ENCODE measurements around the gene ANO1.

Gene ANO1

DNA sequence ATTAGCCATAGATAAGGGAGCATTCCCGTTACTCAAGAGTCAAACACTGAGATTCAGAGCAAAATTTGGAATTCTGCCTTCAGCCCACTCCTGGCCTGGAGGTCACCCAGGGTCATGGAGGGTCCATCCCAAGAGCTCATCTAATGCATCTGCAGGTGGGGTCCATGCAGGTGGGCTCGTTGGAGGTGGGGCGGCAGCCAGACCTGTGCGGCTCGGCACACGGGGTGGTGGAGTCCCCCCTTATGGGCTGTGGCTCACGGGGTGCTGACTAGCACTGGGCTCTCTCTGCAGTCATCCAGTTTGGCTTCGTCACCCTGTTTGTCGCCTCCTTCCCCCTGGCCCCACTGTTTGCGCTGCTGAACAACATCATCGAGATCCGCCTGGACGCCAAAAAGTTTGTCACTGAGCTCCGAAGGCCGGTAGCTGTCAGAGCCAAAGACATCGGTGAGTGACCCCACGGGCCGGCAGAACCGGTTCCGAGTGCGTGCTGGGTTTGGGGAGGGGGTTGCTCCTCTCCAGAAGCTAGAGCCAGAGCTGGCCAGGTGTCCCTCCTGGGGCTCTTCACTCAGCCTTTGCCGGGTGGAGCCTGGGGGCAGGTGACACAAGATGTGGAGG, 92.6 kb downstream of the ANO1 start:
- DNase-seq = no peak

DNA sequence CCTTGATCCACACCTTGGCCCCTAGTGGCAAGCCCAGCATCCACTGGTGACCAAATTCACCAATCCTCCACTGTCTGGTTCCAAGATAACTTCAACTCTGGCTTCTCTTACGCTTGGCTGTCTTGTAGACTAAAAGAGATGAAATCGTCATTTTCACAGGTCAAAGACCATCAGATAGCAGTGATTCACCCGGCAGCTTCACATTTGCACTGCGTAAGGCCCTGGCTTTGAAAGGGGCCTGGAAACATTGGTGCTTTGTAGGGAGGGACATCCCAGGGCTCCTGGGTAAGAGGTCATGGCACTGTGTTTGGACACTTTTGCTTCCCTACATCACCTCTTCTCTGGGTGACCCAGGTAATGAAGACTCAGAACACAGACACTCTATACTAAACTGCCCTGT, 94.9 kb downstream of the ANO1 start:
- DNase-seq = no peak

DNA sequence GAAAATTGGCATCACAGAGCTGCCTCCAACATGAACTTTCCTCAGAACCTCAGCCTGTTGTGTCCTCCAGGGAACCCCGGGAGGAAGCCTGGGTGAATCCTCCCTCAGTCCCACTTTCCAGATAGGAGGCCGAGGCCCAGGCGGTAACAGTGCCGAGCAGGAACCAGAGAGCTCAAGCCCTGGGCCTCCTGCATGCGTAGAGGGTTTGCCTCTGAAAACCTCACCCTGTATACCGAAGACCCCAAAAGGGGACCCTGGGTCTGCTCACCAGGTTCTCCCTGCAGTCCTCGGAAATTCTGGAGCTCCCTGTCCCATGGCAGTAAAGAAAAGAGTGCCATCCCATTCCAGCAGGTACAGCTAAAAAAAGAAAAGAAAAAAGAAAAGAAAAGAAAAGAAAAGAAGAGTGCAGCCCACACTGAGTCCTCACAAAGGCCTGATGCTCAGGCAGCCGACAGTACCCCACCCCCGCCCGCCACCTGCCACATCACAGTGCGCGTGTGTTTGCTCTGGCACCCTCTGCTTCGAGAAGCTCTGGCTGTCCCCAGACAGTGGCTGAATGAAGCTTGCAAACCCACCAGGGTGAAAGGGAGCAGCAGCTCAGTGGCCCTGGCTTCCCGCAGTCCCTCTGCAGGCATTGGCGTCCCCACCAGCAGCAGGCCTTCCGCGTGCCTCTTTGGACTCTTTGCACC, 96.6 kb downstream of the ANO1 start:
- DNase-seq = no peak

DNA sequence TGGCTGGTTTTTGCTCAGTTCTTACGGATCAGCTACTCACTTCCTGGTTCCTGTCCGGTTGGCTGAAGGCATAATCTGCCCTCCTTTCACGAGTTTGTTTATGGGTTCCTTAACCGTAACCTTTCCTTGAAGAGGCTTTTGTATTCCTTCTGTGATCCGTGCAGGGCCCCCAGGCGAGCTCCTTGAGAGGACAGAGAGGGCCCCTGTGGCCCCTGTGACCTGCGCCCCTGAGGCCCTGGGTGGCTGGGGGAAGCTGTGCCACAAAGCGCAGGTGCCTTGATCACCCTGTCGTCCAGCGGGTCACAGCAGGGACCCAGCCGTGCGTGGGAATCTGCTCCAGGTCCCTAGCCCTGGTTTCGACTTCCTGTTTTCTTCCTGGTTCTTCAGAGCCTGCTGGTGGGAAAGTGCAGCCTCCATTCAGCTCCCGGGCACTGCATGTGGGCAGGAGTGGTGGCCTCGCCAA, 97.2 kb downstream of the ANO1 start:
- no peak for DNase-seq

DNA sequence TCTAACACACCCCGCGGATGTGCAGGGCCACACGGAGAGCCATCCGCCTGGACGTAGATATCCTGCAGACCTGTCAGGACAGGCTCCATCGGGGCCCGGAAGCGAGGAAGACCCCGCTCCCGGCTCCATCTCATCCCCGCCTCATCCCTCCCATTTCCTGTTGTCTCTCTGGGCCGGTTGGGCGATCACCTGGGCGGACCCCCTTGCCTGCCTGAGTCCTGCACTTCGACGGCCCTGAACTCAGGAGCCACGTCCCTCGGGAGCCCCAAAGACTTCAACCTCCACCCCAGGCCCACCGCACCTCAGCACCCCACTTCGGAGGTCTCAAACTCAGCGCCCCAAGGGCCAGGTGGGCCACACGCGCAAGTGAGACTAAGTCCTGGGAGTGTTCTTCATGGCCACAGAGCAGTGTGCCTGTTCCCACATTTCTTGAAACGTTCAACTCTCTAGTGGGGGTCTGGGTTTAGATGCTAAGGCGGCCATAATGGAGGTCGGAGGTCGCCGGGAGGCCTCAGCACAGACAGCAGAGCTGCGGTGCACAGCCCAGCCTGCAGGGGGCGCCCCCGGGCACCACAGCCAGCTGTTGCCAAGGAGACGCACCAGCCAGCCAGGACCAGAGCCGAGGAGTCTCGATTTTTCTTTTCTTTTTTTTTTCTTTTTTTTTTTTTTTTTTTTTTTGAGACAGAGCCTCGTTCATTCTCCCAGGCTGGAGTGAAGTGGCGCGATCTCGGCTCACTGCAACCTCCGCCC, 99.0 kb downstream of the ANO1 start:
- DNase-seq = no peak

DNA sequence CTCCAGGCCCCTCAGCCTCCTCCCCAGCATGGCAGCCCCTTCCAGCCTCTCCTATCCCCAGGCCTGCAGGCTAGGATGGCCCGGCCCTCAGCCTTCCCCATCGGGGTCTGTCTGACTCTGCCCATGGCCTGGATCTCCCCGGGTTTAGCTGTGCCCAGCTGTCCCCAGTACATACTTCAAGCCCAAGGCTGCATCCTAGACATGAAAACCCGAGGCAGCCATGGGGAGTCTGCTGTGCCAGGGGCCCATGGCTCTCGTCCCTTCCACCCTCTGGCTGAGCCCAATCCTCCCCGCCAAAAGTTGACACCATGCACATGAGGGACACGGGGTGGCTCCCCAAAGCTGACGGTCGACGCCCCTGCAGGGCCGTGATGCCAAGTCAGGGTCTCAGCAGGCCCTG, 102.8 kb downstream of the ANO1 start:
- no peak for DNase-seq

DNA sequence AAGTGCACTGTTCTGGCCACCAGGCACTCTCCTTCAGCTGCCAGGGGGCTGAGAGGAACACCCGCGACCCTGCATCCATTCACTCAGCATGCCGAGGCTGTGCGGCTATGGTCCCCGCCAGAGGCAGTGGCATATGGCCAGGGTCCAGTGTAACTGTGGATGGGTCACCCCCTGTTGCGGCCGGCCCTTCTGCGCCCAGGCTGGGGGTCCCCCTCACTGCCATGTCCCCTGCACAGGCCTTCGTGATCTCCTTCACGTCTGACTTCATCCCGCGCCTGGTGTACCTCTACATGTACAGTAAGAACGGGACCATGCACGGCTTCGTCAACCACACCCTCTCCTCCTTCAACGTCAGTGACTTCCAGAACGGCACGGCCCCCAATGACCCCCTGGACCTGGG, 104.1 kb downstream of the ANO1 start:
- no peak for DNase-seq

DNA sequence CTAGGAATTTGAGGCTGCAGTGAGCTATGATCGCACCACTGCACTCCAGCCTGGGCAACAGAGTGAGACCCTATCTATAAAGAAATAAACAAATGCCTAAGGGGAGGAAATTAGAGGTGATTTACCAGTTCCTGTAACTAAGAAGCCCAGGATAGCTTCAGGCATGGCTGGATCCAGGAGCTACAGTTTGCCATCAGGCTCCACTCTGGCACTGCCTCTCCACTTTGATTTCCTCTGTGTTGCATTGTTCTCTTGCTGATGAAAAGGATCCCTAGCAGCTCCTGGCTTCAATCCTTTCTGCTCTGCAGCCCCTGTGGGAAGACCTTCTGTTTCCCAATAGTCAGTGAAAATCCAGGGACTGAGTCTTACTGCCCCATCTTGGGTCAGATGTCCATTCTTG, 104.9 kb downstream of the ANO1 start:
- DNase-seq = no peak

DNA sequence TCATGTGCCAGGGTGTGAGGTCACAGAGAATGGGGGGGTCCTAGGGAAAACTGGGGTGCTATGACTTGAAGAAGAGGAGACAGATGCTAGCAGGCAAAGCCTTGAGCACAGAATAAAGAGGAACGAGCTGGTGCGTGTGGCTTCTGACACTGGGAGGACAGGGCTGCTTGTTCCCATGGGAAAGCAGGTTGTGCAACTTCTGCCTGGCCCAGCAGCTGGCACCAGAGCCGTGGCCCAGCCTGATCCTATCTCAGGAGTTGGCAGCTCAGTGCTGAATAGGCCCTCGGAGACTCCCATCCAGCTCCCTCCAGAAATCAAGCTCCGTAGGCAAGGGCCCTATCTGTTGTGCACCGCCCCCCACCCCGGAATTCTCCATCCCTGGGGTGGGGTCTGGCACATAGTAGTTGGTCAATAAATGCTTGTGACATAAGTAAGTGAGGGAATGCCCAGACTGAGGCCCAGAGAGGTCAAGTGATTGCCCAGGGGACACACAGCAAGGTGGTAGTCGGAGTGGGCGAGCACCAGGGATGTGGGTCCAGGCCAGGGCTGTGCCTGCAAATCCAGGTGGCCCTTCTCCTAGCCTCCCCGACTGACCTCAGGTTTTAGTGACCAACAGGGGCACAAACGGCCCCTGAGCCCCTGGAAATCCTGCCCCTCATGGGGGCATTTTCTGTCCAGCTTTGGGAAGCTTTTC, 105.5 kb downstream of the ANO1 start:
- no peak for DNase-seq

DNA sequence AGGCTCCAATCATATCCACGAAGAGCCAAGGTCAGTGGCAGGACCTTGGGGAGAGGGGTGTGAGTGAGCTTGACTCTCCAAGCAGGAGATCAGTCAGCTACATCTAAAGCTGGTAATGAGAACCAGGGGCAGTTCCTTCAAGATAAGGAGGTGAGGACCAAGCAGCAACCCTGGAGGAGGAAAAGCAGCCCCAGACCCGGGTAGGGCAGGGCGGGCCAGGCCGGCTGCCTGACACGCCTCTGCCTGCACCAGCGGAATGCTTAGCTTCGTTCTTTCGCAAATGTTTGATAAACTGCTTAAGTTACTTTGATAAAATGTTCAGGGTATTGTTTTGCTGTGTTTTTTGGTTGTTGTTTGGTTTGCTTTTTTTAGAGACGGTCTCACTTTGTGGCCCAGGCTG, 106.3 kb downstream of the ANO1 start:
- DNase-seq = no peak

DNA sequence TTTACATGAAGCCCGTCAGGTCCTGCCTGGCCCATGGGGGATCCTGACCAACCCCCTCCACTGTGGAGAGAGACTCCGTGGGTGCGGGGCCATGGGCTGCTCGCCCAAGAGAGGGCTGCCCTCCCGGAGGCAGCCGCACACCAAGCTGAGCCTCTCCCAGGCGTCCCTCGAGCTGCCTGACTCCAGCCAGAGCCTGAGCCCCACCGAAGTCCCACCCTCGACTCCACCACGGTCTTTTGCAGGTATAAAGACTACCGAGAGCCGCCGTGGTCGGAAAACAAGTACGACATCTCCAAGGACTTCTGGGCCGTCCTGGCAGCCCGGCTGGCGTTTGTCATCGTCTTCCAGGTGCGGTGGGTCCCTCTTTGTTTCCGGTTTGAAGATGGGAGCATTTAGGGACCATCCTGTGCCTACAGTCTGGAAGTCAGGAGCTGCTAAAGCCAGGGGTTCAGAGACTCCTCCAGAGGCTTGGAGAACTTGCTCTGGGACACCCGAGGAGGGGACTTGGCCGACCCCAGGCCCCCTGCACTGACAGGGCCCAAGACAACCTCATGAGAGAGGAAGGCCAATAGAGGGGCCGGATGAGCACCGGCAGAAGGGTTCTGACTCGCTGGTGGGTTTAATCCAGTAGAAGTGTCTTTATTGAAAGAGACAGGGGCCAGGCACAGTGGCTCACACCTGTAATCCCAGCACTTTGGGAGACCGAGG, 107.4 kb downstream of the ANO1 start:
- DNase-seq = no peak

DNA sequence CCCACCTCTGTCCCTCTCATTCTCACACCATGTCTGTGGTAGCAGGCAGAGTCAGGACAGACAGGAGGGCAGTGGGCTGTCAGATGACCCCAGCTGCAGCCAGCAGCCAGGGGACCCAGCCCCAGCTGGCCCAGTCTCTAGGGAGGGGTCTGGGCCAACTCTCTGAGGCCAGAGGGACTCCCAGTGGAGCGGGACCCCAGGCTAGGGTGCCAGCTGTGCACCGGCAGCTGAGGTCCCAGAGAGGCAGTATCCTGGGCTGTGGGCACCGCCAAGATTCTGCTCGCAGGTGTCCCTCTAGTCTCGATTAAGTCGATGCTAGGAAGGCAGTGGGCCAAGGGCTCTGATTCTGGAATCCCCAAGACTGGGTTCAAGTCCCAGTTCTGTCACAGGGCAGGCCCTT, 108.3 kb downstream of the ANO1 start:
- DNase-seq = no peak

DNA sequence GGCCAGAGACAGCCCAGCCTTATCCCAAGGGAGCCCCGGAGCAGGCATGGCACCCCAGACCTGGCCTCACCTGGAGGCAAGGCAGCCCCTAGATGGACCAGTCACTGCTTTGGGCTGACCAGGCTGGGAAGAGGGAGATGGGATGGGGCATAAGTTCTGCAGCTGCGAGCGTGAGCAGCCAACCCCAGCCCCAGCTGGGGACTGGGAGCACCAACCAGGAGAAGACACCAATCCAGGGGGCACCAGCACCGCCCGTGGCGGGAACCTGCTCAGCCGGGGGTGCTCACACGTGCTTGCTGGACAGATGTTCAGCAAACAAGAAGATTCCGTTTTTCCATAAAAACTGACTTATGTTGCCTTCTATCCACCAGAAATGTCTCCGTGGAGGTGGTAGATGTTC, 108.8 kb downstream of the ANO1 start:
- no peak for DNase-seq

DNA sequence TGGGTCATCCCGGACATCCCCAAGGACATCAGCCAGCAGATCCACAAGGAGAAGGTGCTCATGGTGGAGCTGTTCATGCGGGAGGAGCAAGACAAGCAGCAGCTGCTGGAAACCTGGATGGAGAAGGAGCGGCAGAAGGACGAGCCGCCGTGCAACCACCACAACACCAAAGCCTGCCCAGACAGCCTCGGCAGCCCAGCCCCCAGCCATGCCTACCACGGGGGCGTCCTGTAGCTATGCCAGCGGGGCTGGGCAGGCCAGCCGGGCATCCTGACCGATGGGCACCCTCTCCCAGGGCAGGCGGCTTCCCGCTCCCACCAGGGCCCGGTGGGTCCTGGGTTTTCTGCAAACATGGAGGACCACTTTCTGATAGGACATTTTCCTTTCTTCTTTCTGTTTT, 109.7 kb downstream of the ANO1 start:
- no peak for DNase-seq

DNA sequence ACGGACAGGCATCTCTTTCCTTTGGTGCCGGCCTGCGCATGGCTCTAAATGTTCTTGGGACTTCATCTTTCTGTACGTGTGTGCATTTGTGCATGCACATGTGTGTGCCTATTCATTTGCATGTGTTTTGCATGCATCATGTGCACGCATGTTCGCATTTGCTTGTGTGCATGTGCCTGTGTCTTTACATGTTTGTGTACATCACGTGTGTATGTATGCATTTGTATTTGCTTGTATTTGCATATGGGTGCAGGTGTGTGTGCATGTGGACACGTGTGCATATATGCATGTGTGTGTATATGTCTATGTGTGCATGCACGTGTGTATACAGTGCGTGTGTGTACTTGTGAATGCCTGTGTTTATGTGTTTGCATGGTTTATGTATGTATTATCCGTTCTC, 111.5 kb downstream of the ANO1 start:
- DNase-seq = no peak

DNA sequence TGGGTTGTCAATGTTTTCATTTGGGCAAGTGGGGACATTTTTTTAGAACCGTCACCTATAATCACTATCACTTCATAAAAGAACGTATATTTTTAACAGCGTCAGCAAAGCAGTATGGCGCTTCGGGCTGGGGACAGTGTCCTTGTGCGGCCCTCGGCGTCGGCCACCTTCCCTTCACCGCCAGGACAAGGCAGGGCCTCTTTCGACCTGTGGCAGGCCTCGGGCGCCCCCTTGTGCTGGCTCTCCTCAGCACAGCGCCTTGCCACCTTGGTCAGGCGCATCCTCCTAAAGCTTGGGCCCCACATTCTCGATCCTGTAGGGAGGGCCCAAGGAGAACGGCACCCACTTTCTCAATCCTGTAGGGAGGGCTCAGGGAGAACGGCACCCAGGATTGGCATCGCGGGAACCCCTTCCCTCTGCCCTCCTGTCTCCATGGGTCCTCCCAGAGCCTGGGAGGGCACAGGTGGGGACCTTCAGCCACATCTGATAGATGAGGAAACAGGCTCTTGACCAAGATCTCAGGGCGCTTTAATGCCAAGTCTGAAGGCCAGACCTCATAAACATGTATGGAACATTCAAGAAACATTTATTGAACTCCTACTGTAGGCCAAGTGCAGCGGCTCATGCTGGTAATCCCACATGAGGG, 113.5 kb downstream of the ANO1 start:
- no peak for DNase-seq

DNA sequence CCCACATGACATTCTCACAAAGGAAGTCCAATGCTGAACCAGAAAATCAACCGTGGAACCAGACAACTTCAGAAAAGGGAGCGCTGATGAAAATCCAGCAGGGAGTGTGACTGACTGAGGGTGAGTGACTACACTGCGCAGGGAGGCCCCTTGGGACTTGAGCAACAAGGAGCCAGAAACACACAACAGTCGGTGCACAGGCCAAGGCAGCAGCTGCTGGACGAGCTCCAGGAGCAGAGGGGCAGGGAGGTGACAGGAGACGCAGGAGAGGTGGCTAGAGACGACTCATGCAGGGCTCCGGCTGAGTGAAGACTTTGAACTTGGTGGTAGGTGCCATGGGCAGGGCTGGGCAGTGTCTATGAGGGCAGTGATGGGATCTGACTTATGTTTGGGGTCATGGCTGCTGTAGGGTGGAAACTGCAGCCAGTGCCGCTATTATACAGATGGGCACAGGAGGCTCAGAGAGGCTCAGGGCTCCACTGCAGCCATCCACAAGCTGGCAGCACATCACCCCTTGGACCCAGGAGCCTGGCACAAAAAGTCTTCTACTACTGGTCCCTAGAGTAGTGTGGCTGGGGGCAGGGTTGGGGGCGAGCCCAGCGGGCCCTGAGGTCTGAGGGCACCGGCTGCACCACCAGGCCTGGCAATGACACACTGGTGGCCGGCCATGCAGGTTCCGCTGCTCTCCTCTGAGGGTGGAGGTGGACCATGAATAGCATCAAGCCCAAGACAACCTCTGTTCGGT, 114.7 kb downstream of the ANO1 start:
- no peak for DNase-seq

DNA sequence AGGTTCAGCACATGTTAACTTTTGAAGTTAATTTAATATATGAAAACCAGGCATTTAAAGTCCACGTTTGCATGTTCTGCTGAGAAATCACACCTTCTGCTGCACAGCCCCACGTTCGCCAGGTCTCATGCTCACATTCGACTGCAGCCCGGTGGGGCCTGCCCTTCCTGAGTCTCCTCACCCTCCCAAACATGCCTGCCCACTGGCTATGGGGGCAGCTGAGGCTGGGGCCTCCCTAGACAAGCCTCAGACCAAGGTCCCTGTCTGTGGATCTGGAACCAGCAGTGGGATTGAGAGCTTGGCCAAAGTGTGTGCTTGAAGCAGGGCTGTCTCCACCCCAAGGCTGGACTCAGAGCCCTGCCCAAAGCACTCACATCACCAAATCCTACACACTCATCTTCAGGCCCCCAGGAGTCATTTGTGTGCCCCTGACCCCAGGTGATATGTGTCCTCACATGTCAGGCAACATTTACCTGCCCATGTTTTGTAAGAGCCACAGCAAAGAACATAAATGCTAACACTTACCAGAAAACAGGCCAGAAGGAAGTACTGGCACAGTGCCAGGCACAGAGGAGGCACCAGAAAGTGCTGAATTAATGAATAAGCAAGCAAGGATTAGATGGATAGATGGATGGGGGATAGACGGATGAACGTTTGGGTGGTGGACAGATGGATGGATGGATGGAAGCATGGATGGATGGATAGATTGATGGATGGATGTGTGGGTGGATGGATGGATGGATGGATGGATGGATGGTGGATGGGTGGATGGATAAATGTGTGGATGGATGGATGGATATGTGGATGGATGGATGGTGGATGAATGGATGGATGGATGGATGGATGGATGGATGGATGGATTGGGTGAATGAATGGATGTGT, 115.5 kb downstream of the ANO1 start:
- no peak for DNase-seq

DNA sequence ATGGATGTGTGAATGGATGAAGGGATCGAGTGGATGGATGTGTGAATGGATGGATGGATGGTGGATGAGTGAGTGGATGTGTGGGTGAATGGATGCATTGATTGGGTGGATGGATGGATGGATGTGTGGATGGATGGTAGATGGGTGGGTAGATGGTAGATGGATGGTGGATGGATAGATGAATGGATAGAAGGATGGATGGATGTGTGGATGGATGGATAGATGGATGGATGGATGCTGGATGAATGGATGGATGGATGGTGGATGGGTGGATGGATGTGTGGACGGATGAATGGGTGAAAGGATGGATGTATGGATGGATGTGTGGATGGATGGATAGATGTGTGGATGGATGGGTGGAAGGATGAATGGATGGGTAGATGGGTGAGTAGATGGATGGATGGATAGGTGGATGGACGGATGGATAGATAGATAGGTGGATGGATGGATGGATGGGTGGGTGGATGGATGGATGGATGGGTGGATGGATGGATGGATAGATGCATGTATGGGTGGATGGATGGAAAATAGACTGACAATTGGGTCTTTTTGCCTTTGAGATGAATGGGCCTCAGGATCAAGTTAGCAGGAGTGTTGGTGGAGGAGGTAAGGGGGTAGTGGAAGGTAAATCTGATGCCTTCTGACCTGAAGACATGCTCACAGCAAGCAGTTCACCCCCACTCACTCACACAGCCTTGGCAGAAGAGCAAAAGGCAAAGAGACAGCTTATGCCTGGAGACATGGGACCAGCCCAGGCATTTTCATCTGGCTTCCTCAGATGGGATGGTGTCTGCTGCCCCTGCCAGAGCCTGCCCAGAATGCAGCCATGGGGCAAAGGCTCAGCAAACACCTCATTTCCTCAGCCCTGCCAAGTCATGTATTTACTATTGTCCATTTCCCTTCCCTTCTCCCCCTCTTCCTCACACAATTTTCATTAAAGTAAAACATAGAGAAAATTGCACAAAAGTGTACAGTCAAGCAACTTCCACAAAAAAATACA, 117.0 kb downstream of the ANO1 start:
- no peak for DNase-seq

Data from NCI-H446 treated with DMSO at 0.1 percent for 48 hours (cell line).